SH-SY5Y (cell line): Measurements from ENCODE around the gene LARP4.

ENCODE experiments used
- GATA2 ChIP-seq: IDR thresholded peaks from 2 replicates; pipeline ENCODE4 v1.6.1; 2011; ENCODE audit warnings: mild to moderate bottlenecking, low read depth, low read length
- GATA3 ChIP-seq: IDR thresholded peaks from 2 replicates; pipeline ENCODE4 v1.6.1; 2011; ENCODE audit warnings: low read depth, mild to moderate bottlenecking, low read length, moderate library complexity

The LARP4 gene

DNA sequence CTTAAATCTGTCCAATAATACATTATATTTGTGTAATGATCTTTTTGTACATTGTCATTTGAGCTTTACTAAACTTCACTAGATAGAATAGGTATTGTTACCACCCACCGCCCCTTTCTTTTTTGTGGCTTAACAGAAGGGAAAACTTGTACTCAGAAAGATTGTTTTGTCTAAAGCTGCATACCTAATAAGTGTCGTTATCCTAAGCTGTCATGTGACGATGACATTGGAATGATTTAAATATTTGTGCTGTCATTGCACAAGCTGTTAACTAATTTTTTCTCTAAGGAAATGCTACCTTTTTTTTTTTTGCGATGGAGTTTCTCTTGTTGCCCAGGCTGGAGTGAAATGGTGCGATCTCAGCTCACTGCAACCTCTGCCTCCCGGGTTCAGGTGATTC is 107.7 kb downstream of the LARP4 start:
- TF ChIP-seq GATA2 (no peak), GATA3 (no peak)

DNA sequence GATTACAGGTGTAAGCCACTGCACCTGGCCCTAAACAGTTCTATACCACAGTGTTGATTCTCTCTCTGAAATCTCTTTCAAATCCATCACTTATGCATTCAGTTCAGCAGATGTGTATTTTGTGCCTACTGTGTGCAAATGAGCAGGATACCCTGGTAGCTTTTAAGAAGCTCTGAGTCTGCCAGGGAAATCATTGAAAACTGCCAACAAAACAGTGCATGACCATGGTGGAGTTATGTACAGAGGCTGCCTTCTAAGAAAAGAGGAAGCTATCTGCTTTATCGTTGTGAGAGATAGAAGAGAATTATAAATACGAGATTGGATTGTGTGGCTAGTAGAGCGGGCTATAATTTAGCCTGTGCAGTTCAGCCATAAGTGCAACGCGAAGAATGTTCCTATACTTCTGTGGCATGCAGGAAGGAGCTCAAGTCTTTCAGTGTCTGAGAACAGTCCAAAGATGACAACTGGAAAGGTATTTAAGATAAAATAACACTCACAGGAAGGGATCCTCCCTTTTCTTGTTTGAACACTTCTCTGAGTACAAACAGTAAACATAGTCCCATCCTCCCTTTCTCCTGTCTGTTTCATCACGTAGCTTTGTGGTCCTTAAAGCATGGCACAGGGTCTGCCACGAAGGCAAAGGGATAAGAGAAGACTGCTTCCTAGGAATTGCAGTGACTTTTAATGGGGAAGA is 108.4 kb downstream of the LARP4 start:
- TF ChIP-seq GATA2 (no peak), GATA3 (no peak)

DNA sequence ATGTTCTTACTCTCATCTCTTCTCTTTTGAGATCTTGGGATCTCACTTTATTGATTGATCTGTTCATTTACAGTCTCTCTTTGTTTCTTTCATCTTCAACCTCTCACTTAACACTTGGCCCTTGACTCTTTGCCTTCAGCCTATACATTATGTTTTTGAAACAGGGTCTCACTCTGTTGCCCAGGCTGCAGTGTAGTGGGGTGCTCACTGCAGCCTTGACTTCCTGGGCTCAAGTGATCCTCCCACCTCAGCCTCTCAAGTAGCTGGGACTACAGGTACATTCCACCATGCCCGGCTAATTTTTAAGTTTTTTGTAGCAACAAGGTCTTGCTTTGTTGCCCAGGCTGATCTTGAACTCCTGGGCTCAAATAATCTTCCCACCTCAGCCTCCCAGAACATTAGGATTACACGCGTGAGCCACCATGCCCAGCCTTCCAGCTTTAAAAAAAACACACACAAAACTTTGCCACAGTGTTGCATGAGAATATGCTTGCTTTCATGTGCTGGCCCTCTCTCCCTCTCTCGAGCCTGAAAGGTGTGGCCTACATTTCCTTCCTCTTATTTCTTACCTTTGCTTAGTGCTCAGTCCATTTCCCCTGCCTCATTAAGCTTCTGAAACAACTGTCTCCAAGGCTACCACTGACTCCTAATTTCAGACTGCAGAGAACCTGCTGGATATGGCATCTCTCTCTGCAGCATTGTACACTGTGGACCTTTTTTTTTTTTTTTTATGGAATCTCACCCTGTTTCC is 114.0 kb downstream of the LARP4 start:
- TF ChIP-seq GATA2 = no peak

DNA sequence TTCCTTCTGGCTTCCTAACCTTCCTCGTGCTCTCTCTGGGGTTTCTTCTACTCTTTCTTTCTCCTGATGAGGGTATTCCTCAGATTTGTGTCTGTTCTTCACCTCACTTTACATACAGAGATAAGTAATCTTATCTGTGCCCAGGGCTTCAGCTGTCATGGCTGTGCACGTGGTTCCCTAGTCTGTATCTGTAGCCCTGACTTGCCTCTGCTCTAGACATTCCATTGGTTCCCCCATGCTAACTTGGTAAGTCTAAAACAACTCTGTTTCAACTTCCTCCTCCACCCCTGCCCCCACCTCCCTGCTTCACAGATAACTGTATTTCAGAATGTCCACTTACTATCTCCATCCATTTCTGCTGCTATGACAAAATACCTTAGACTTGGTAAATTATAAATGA is 114.9 kb downstream of the LARP4 start:
- TF ChIP-seq GATA2 (no peak), GATA3 (no peak)

- no peak for TF ChIP-seq GATA3
- TF ChIP-seq GATA2 = no peak
Observed at GRCh38 chr12:50517421-50518048, 116.8 kb downstream of the LARP4 start.

DNA sequence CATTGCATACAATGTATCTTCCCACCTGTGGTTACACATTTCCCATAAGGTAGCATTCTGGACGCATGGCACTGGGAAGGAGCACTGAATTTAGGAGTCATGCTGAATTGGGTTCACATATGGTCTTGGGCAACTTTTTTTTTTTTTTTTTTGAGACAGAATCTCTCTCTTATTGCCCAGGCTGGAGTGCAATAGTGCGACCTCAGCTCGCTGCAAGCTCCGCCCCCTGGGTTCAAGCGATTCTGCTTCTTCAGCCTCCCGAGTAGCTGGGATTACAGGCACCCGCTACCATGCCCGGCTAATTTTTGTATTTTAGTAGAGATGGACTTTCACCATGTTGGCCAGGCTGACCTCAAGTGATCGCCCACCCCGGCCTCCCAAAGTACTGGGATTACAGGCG is 117.4 kb downstream of the LARP4 start:
- TF ChIP-seq GATA3 (no peak), GATA2 (no peak)

GRCh38 chr12:50519353-50519752 is 118.7 kb downstream of the LARP4 start:
- TF ChIP-seq GATA3 (no peak), GATA2 (no peak)

DNA sequence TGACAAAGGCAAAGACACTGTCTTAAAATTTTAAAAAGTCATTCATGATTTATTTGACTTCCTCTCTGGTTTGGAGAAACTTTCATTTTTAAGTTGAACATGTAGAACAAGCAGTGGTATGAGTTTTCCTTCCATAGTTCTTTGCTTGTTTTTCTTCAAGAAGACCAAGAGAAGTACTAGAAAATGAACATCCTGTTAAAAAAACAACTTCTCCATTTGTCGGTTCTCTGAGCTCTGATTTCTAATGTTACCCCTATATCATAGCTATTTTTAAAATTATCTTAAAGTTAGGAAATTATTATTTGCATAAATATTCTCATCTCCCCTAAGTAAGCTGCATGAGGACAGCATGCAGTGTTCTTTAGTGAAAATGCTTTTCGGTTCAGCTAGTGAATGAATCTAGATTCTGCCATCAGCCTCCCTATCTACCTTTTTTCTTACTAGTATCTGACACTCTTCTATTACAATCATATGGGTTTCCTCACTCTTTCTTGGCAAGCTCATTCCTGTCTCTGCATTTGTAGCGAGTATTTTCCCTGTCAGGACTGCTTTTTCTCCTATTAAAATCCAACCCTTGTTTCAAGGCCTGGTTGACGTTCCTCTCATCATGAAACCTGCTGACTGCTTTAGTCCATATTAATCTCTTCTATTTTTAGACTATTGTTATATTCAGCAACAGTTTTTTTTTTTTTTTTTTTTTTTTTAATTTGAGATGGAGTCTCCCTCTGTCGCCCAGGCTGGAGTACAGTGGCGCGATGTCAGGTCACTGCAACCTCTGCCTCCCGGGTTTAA is 119.9 kb downstream of the LARP4 start:
- TF ChIP-seq GATA3 = no peak

DNA sequence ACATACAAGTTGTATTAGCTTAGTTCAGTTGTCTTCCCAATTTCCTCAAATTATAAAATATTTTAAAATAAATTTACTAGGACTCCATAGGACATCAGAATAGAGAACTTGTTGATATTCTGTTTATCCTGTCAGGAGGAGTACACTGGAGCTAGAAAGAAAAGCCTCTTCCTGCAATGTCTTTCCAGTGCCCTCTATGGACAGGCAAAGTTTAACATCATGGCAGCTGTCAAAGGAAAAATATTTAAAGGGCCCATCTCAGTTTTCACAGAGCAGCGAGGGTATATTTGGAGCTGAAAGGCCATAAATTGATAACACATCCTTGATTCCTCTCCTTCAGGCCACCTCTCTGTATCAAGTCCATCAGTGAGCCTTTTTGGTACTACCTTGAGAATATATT is 123.1 kb downstream of the LARP4 start:
- TF ChIP-seq GATA3 = no peak
- TF ChIP-seq GATA2 = no peak

- TF ChIP-seq GATA2 (no peak), GATA3 (no peak)
Observed at GRCh38 chr12:50524621-50525020, 123.9 kb downstream of the LARP4 start.

DNA sequence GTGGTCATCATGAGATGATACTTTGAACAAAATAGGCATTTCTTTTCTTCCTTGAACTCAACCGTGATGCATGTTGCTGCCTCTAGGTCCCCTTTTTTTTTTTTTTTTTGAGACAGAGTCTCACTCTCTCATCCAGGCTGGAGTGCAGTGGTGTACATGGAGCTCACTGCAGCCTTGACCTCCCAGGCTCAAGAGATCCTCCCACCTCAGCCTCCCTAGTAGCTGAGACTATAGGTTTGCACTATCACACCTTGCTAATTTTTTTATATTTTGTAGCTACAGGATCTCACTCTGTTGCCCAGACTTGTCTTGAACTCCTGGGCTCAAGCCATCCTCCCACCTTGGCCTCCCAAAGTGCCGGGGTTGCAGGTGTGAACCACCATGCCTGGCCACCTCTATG is 124.7 kb downstream of the LARP4 start:
- TF ChIP-seq GATA3 = no peak
- no peak for TF ChIP-seq GATA2

- TF ChIP-seq GATA3 (no peak), GATA2 (no peak)
Observed at GRCh38 chr12:50527359-50527726, 126.7 kb downstream of the LARP4 start.

DNA sequence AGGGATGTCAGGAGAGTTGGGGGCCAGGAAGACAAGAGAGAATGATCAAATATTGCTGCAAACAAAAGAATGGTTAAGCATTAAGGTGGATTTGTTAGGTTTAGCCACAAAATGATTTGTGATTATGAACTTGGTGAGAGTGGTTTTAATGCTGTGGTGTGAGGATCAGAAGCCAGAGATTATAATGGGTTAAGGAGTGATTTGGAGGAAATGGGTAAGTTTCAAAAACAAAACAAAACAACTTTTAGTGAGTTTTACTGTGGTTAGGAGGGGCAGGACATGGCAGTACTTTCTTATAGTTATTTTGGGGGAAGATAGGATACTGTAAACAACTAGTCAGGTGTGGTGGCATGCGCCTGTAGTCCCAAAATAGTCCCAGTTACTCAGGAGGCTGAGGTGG is 128.1 kb downstream of the LARP4 start:
- TF ChIP-seq GATA2 (no peak), GATA3 (no peak)

DNA sequence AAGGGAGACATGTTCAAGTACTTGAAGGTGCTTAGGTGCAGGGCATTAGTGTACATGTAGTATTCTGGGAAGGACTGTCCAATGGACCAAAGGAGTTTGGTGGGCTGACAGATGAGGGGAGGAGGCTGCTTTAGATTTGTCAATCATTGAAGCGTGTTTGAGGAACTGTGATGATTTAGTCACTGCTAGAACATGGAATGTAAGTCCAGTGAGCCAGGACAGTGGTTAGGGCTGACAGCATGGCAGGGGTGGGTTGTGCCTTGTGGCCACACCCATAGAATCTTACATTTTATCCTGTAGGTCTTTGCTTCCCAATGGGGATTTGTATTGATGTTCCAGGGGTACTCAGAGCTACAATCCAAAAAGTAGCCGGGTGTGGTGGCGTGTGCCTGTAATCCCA is 128.7 kb downstream of the LARP4 start:
- TF ChIP-seq GATA3 = no peak
- no peak for TF ChIP-seq GATA2
